HG02938 (cell line): ENCODE results near the gene LRRC8E.
"Not testable (repeated sequence)": the region's sequence is repeated elsewhere in the genome, so short reads cannot be mapped to it uniquely, and the experiment has no call there.

Experiments
- ATAC-seq: cut with Tn5 transposase; IDR thresholded peaks from one replicate; pipeline ENCODE4 v1.9.1; 2021; ENCODE audit warnings: mild to moderate bottlenecking, moderate library complexity; ENCODE audit not compliant: unreplicated experiment

LRRC8E gene

GRCh38 chr19:7853770-7854128 is 34.6 kb upstream of the LRRC8E start:
- no peak for ATAC-seq

DNA sequence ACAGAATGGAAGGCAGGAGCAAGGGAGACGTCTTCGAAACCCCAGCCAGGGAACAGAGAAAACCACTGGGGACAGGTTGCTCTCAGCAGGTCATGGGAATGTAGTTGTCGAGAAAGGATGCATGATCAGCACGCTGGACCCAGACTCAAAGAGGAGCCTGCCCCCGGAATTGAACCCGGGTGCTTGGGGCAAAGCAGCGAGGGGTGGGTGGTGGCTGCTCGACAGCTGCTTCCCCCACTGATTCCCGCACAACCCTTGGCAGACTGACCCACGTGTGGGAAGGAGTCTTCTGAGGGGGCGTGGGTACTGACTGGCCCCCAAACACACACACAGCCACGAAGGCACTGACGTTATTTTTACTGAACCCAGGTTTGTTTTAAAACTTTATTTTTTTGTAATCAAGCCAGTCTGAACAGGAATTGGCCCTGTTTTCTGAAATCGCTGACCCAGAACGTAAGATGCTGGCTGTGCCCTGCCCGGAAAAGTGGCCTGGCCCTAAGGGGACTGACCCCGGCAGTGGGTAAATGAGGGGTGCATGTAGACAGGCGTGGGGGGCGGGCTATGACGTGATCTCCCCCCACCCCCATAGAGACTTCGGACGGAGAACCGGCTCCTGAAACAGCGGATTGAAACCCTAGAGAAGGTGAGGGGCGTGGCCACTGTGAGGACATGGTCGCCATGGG is 32.7 kb upstream of the LRRC8E start:
- ATAC-seq: no peak

DNA sequence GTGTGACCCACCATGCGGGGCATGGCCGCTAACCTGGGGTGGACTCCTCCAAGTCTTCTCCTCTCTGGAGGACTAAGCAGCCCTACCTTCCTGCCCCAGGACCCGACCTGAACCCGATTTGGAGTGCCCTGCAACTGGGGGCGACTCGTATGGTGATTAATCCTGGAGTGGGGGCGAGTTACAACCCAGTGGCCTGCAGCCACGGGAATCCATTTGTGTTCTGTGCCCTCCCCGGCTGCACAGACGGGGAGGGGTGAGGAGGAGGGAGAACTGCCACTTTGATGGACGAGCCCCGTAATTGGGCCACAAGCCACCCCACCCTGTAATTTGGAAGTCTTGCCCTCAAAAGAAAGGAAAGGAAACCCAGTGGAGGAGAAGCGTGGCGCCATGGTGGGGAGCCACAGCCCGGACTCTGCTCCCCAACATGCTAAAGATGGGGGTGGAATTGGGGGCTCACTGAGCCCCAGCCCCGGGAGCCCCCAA is 32.2 kb upstream of the LRRC8E start:
- ATAC-seq: no peak

GRCh38 chr19:7856679-7857663 is 31.3 kb upstream of the LRRC8E start:
- no peak for ATAC-seq

DNA sequence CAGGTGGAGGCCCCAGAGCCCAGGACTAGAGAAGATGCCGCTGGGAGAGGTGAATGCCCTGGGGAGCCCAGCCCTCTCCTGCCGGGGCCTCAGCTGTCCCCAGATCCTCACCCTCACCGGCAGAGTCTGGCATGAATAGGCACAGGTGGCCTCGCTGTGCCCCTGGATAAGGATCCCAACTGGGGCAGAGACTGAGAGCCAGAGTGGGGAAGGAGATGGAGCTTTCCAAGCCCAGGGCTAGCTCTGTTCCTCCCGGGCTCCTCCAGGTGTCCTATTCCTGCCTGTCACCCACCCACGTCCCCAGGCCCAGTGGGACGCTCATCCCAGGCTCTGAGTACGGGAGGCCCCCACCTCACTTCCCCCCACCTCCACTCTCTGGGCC is 30.6 kb upstream of the LRRC8E start:
- ATAC-seq: no peak

GRCh38 chr19:7858109-7858770 is 30.1 kb upstream of the LRRC8E start:
- ATAC-seq: no peak

DNA sequence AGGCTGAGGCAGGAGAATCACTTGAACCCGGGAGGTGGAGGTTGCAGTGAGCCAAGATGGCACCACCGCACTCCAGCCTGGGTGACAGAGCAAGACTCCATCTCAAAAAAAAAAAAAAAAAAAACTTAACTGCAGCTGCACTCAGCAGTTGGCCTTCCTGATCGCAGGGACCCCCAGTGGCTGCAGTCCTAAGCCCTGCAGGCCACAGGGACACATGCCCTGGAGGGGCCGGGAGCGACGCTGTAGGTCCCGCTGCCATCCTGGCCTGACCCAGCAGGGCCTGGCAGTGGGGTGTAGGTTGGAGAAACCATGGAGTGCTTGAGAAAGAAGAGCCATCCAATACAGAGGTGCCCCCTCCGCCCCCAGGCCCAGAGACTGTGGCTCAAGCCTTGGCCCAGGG is 29.2 kb upstream of the LRRC8E start:
- ATAC-seq: not testable (repeated sequence)

- no peak for ATAC-seq
Observed at GRCh38 chr19:7859831-7860713, 28.2 kb upstream of the LRRC8E start.

- ATAC-seq: no peak
Observed at GRCh38 chr19:7860714-7861618, 27.3 kb upstream of the LRRC8E start.

DNA sequence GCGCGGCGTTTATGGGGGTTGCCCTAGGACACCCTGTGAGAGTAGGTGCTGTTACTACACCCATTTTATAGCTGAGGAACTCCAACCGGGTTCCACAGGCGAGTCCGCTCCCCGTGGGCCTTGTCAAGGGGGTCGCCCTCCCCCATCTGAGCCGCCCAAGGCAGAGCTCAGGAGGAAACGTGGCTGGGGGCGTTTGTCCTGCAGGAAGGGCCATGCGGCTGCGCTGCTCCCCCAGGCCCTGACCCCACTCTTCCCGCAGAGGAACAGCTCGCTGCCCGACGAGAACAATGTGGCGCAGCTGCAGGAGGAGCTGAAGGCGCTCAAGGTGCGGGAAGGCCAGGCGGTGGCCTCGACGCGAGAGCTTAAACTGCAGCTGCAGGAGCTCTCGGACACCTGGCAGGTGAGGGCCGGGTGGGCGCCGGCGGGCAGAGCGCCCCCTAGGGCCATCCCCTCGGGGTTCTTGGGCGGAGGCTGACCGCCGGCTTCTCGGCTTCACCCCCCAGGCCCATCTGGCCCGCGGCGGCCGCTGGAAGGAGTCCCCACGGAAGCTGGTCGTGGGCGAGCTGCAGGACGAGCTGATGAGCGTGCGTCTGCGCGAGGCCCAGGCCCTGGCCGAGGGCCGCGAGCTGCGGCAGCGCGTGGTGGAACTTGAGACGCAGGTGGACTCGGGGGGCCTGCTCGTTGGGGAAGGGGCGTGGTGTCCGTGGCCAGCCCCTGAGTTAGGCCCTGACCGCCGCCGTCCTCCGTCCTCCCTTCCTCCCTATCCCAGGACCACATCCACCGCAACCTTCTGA is 26.5 kb upstream of the LRRC8E start:
- ATAC-seq: no peak

DNA sequence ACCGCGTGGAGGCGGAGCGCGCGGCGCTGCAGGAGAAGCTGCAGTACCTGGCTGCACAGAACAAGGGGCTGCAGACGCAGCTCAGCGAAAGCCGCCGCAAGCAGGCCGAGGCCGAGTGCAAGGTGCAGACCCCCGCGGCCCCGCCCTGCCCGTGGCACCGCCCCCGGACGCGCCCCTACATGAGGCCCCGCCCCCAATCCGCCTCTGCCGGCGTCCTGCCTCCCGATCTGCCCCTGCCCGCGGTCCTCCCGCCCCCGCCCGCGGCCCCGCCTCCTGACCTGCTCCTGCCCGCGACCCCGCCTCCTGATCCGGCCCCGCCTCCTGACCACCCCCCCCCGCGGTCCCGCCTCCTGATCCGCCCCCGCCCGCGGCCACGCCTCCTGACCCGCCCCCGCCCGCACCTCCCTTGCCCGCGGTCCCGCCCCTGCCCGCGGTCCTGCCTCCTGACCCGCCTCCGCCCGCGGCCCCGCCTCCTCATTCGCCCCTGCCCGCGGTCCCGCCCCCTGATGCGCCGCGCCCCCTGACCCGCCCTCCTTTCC is 25.8 kb upstream of the LRRC8E start:
- no peak for ATAC-seq

DNA sequence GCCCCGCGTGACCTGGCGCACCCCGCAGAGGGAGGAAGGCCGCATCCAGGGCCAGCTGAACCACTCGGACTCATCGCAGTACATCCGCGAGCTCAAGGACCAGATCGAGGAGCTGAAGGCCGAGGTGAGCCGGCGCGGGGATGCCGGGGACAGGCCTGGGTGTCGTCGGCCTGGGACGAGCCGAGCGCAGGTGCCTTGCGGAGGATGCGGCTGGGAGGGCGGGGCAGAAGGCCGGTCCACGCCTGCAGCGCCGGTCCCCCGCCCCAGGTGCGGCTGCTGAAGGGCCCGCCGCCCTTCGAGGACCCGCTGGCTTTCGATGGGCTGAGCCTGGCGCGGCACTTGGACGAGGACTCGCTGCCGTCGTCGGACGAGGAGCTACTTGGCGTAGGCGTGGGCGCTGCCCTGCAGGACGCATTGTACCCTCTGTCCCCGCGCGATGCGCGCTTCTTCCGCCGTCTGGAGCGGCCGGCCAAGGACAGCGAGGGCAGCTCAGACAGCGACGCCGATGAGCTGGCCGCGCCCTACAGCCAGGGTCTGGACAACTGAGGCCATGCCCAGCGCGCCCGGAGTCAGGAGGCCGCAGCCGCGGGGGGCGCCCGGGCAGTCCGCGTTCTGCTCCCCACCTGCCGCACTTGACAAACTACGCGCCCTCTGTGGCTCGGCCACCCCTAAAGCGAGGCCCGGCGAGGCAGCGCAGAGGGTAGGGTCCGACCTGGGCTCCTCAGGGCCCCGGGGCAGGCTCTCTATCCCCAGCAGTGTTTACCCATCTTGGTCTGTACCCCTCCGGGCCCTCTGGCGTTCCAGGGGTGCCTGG is 24.9 kb upstream of the LRRC8E start:
- no peak for ATAC-seq

GRCh38 chr19:7863971-7864689 is 24.2 kb upstream of the LRRC8E start:
- no peak for ATAC-seq

- no peak for ATAC-seq
Observed at GRCh38 chr19:7864690-7865074, 23.6 kb upstream of the LRRC8E start.

DNA sequence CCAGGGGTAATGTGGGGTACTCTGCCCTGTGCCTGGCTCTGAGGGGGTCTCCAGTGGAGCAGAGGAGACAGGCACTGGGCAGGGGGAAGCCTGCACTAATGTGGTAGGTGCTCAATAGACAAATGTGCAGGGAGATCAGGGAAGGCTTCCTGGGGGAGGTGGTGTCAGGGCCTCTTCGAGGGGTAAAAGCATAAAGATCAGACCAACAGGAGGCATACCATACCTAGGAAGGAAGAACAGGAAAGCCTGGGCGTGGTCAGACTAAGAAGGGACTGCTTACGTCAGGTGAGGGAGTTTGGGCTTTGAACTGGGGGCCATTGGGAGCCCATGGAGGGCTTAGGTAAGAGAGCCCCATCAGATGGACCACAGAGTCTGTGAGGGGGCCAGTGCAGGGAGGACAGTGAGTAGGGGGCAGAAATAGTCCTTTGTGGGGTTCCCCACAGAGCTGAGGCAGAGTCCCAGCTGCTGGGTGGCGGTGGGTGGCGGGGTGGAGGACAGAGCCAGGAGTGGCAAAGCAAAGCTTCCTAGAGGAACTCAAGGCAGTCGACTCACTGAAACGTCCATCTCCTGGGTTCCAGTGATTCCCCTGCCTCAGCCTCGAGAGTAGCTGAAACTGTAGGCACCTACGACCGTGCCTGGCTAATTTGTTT is 22.9 kb upstream of the LRRC8E start:
- ATAC-seq: no peak

- ATAC-seq: no peak
Observed at GRCh38 chr19:7866399-7867091, 21.8 kb upstream of the LRRC8E start.
